WTC11 (cell line): ENCODE results near the gene AEBP2. TPM values are rescaled to one million over a fixed set of nuclear protein-coding genes. Genes with fewer than 3 reads are reported as not detected.

Experiments used
- ATAC-seq: fragments of 200-7000 bp; cut with Tn5 transposase; 2 replicates; pipeline ENCODE4 v1.10.0; 2021; ENCODE audit warnings: mild to moderate bottlenecking, moderate library complexity
- CTCF ChIA-PET: fragments of 300-600 bp; sonication (Branson Sonifier 250); formaldehyde crosslinking; loops from one replicate; lab custom pipeline; 2021; ENCODE audit warnings: antibody characterized with exemption; lab: Charles Lee
- POLR2A ChIA-PET: fragments of 350-600 bp; sonication (Branson Sonifier 250); formaldehyde crosslinking; loops from one replicate; lab custom pipeline; 2021; ENCODE audit warnings: antibody characterized with exemption; lab: Charles Lee
- DNase-seq: peaks from one replicate; pipeline ENCODE4 v3.0.0; 2021; ENCODE audit warnings: low spot score
- H3K27ac Mint-ChIP-seq: 2 replicates; pipeline ENCODE4 v1.8.0; 2021; ENCODE audit warnings: mixed read lengths
- H3K27me3 Mint-ChIP-seq: 2 replicates; pipeline ENCODE4 v1.8.0; 2021; ENCODE audit warnings: low read depth, mild to moderate bottlenecking, moderate library complexity, mixed read lengths
- H3K36me3 Mint-ChIP-seq: 2 replicates; pipeline ENCODE4 v1.8.0; 2021; ENCODE audit warnings: mixed read lengths
- H3K4me1 Mint-ChIP-seq: 2 replicates; pipeline ENCODE4 v1.8.0; 2022; ENCODE audit warnings: mixed read lengths
- H3K4me3 Mint-ChIP-seq: 2 replicates; pipeline ENCODE4 v1.8.0; 2021; ENCODE audit warnings: mild to moderate bottlenecking, moderate library complexity, mixed read lengths
- H3K9me3 Mint-ChIP-seq: 2 replicates; pipeline ENCODE4 v1.8.0; 2021; ENCODE audit warnings: mixed read lengths
- ESRRA ChIP-seq: sonication (generic); formaldehyde crosslinking; IDR thresholded peaks from 2 replicates; pipeline ENCODE4 v1.8.1; 2022; ENCODE audit warnings: mild to moderate bottlenecking, missing genetic modification reagents, borderline replicate concordance
- ETV6 ChIP-seq: sonication (generic); formaldehyde crosslinking; IDR thresholded peaks from 2 replicates; pipeline ENCODE4 v1.8.1; 2022; ENCODE audit warnings: mild to moderate bottlenecking, missing genetic modification reagents
- FOXJ3 ChIP-seq: sonication (generic); formaldehyde crosslinking; IDR thresholded peaks from 2 replicates; pipeline ENCODE4 v1.9.0; 2021; ENCODE audit warnings: missing genetic modification reagents, mild to moderate bottlenecking, borderline replicate concordance
- GRHL2 ChIP-seq: fragments of 250-450 bp; sonication (Bioruptor Pico); IDR thresholded peaks from 2 replicates; pipeline ENCODE4 v1.8.0; 2022; ENCODE audit warnings: mild to moderate bottlenecking, moderate library complexity; ENCODE audit not compliant: insufficient replicate concordance, severe bottlenecking
- GTF2I ChIP-seq: fragments of 250-450 bp; sonication (Bioruptor Pico); conservative IDR thresholded peaks from 2 replicates; pipeline ENCODE4 v1.4.0; 2021; ENCODE audit warnings: mild to moderate bottlenecking
- IRF2 ChIP-seq: sonication (generic); formaldehyde crosslinking; IDR thresholded peaks from 2 replicates; pipeline ENCODE4 v1.8.0; 2022; ENCODE audit warnings: low read depth, missing genetic modification reagents, borderline replicate concordance
- JUN ChIP-seq: sonication (generic); formaldehyde crosslinking; IDR thresholded peaks from 2 replicates; pipeline ENCODE4 v1.8.0; 2023; ENCODE audit warnings: mild to moderate bottlenecking, missing genetic modification reagents
- MXD4 ChIP-seq: fragments of 250-450 bp; sonication (Bioruptor Pico); IDR thresholded peaks from 2 replicates; pipeline ENCODE4 v1.8.0; 2021; ENCODE audit warnings: mild to moderate bottlenecking, moderate library complexity, borderline replicate concordance
- NR3C1 ChIP-seq: sonication (generic); formaldehyde crosslinking; conservative IDR thresholded peaks from 2 replicates; pipeline ENCODE4 v1.8.1; 2023; ENCODE audit warnings: low read depth, mild to moderate bottlenecking, missing genetic modification reagents
- OVOL2 ChIP-seq: fragments of 250-450 bp; sonication (Bioruptor Pico); IDR thresholded peaks from 2 replicates; pipeline ENCODE4 v1.9.0; 2021; ENCODE audit warnings: mild to moderate bottlenecking, borderline replicate concordance
- PRRX2 ChIP-seq: fragments of 250-450 bp; sonication (Bioruptor Pico); IDR thresholded peaks from 2 replicates; pipeline ENCODE4 v1.8.0; 2021; ENCODE audit warnings: mild to moderate bottlenecking
- ZNF317 ChIP-seq: sonication (generic); formaldehyde crosslinking; IDR thresholded peaks from 2 replicates; pipeline ENCODE4 v1.8.1; 2023; ENCODE audit warnings: low read depth, mild to moderate bottlenecking, moderate library complexity, missing genetic modification reagents, borderline replicate concordance
- ZNF396 ChIP-seq: fragments of 250-450 bp; sonication (Bioruptor Pico); IDR thresholded peaks from 2 replicates; pipeline ENCODE4 v1.8.0; 2021; ENCODE audit warnings: mild to moderate bottlenecking, moderate library complexity, borderline replicate concordance
- ZNF671 ChIP-seq: fragments of 250-450 bp; sonication (Bioruptor Pico); IDR thresholded peaks from 2 replicates; pipeline ENCODE4 v1.8.0; 2021; ENCODE audit warnings: mild to moderate bottlenecking
- total RNA-seq: library from RNA; stranded (reverse); gene quantifications from 3 replicates; pipeline ENCODE4 v1.2.3, GENCODE V29; 2021
- TF ChIP-seq, protein P1 (sequence below): fragments of 250-450 bp; sonication (Bioruptor Pico); IDR thresholded peaks from 2 replicates; pipeline ENCODE4 v1.8.0; 2021; ENCODE audit warnings: mild to moderate bottlenecking
- TF ChIP-seq, protein P2 (sequence below): sonication (generic); formaldehyde crosslinking; conservative IDR thresholded peaks from 2 replicates; pipeline ENCODE4 v1.8.1; 2023; ENCODE audit warnings: mild to moderate bottlenecking, low read depth, missing genetic modification reagents, moderate library complexity
- TF ChIP-seq, protein P3 (sequence below): fragments of 250-450 bp; sonication (Bioruptor Pico); IDR thresholded peaks from 2 replicates; pipeline ENCODE4 v1.9.0; 2021; ENCODE audit warnings: mild to moderate bottlenecking
- TF ChIP-seq, protein P4 (sequence below): sonication (generic); formaldehyde crosslinking; IDR thresholded peaks from 2 replicates; pipeline ENCODE4 v1.8.0; 2023; ENCODE audit warnings: missing genetic modification reagents, mild to moderate bottlenecking, borderline replicate concordance
- TF ChIP-seq, protein P5 (sequence below): fragments of 250-450 bp; sonication (Bioruptor Pico); IDR thresholded peaks from 2 replicates; pipeline ENCODE4 v2.1.2; 2022; ENCODE audit warnings: mild to moderate bottlenecking, moderate library complexity
- TF ChIP-seq, protein P6 (sequence below): sonication (generic); formaldehyde crosslinking; IDR thresholded peaks from 2 replicates; pipeline ENCODE4 v1.8.1; 2023; ENCODE audit warnings: mild to moderate bottlenecking, missing genetic modification reagents, moderate library complexity
- TF ChIP-seq, protein P7 (sequence below): sonication (generic); formaldehyde crosslinking; IDR thresholded peaks from 2 replicates; pipeline ENCODE4 v1.8.0; 2022; ENCODE audit warnings: mild to moderate bottlenecking, missing genetic modification reagents
- TF ChIP-seq, protein P8 (sequence below): sonication (generic); formaldehyde crosslinking; IDR thresholded peaks from 2 replicates; pipeline ENCODE4 v1.8.1; 2022; ENCODE audit warnings: low read depth, mild to moderate bottlenecking, moderate library complexity, missing genetic modification reagents, borderline replicate concordance

Gene AEBP2
- total RNA-seq, 1 experiment from 2014 or later = 65.9 TPM

DNA sequence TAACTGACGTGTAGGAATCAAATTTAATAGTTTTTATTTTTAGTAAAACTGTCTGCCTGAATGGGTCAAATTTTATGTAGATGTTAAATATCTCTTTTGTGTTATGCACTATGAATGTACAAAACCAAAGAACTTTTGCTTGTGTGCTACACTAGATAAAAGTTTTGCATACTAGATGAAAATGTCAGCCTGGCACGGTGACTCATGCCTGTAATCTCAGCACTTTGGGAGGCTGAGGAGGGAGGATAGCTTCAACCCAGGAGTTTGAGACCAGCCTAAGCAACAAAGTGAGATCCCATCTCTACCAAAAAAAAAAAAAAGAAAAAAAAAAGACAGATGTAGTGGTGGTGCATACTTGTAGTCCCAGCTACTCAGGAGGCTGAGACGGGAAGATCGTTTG lies 11.1 kb downstream of the AEBP2 start:
- H3K9me3 Mint-ChIP-seq = no peaks in the 10 kb centered on the region
- peaks cover 12% of the 10 kb centered on the region for H3K36me3 Mint-ChIP-seq
- DNase-seq (no peak), ATAC-seq (no peak)
- ChIA-PET POLR2A (no interaction called here), CTCF (no interaction called here)
- H3K27ac Mint-ChIP-seq = peak overlapping the region; percentile 35; the same call in 1 of the 2 replicates
- peaks cover 82% of the 10 kb centered on the region for H3K4me1 Mint-ChIP-seq
- H3K27me3 Mint-ChIP-seq = no peaks in the 10 kb centered on the region
- no peak for TF ChIP-seq NR3C1 (CRISPR knock-in tag)
- TF ChIP-seq ZNF396 (CRISPR knock-in tag) = no peak
- TF ChIP-seq, protein P1, sequence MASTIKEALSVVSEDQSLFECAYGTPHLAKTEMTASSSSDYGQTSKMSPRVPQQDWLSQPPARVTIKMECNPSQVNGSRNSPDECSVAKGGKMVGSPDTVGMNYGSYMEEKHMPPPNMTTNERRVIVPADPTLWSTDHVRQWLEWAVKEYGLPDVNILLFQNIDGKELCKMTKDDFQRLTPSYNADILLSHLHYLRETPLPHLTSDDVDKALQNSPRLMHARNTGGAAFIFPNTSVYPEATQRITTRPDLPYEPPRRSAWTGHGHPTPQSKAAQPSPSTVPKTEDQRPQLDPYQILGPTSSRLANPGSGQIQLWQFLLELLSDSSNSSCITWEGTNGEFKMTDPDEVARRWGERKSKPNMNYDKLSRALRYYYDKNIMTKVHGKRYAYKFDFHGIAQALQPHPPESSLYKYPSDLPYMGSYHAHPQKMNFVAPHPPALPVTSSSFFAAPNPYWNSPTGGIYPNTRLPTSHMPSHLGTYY = no peak
- no peak for TF ChIP-seq ZNF671 (CRISPR knock-in tag)
- TF ChIP-seq, protein P2, sequence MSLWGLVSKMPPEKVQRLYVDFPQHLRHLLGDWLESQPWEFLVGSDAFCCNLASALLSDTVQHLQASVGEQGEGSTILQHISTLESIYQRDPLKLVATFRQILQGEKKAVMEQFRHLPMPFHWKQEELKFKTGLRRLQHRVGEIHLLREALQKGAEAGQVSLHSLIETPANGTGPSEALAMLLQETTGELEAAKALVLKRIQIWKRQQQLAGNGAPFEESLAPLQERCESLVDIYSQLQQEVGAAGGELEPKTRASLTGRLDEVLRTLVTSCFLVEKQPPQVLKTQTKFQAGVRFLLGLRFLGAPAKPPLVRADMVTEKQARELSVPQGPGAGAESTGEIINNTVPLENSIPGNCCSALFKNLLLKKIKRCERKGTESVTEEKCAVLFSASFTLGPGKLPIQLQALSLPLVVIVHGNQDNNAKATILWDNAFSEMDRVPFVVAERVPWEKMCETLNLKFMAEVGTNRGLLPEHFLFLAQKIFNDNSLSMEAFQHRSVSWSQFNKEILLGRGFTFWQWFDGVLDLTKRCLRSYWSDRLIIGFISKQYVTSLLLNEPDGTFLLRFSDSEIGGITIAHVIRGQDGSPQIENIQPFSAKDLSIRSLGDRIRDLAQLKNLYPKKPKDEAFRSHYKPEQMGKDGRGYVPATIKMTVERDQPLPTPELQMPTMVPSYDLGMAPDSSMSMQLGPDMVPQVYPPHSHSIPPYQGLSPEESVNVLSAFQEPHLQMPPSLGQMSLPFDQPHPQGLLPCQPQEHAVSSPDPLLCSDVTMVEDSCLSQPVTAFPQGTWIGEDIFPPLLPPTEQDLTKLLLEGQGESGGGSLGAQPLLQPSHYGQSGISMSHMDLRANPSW (CRISPR knock-in tag) = no peak
- no peak for TF ChIP-seq OVOL2 (CRISPR knock-in tag)
- TF ChIP-seq, protein P3, sequence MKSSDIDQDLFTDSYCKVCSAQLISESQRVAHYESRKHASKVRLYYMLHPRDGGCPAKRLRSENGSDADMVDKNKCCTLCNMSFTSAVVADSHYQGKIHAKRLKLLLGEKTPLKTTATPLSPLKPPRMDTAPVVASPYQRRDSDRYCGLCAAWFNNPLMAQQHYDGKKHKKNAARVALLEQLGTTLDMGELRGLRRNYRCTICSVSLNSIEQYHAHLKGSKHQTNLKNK (CRISPR knock-in tag) = no peak
- no peak for TF ChIP-seq FOXJ3 (CRISPR knock-in tag)
- no peak for TF ChIP-seq ETV6
- TF ChIP-seq, protein P4, sequence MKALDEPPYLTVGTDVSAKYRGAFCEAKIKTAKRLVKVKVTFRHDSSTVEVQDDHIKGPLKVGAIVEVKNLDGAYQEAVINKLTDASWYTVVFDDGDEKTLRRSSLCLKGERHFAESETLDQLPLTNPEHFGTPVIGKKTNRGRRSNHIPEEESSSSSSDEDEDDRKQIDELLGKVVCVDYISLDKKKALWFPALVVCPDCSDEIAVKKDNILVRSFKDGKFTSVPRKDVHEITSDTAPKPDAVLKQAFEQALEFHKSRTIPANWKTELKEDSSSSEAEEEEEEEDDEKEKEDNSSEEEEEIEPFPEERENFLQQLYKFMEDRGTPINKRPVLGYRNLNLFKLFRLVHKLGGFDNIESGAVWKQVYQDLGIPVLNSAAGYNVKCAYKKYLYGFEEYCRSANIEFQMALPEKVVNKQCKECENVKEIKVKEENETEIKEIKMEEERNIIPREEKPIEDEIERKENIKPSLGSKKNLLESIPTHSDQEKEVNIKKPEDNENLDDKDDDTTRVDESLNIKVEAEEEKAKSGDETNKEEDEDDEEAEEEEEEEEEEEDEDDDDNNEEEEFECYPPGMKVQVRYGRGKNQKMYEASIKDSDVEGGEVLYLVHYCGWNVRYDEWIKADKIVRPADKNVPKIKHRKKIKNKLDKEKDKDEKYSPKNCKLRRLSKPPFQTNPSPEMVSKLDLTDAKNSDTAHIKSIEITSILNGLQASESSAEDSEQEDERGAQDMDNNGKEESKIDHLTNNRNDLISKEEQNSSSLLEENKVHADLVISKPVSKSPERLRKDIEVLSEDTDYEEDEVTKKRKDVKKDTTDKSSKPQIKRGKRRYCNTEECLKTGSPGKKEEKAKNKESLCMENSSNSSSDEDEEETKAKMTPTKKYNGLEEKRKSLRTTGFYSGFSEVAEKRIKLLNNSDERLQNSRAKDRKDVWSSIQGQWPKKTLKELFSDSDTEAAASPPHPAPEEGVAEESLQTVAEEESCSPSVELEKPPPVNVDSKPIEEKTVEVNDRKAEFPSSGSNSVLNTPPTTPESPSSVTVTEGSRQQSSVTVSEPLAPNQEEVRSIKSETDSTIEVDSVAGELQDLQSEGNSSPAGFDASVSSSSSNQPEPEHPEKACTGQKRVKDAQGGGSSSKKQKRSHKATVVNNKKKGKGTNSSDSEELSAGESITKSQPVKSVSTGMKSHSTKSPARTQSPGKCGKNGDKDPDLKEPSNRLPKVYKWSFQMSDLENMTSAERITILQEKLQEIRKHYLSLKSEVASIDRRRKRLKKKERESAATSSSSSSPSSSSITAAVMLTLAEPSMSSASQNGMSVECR = no peak
- no peak for TF ChIP-seq PRRX2 (CRISPR knock-in tag)
- no peak for TF ChIP-seq IRF2
- TF ChIP-seq, protein P5, sequence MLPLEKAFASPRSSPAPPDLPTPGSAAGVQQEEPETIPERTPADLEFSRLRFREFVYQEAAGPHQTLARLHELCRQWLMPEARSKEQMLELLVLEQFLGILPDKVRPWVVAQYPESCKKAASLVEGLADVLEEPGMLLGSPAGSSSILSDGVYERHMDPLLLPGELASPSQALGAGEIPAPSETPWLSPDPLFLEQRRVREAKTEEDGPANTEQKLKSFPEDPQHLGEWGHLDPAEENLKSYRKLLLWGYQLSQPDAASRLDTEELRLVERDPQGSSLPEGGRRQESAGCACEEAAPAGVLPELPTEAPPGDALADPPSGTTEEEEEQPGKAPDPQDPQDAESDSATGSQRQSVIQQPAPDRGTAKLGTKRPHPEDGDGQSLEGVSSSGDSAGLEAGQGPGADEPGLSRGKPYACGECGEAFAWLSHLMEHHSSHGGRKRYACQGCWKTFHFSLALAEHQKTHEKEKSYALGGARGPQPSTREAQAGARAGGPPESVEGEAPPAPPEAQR (CRISPR knock-in tag) = no peak
- TF ChIP-seq, protein P6, sequence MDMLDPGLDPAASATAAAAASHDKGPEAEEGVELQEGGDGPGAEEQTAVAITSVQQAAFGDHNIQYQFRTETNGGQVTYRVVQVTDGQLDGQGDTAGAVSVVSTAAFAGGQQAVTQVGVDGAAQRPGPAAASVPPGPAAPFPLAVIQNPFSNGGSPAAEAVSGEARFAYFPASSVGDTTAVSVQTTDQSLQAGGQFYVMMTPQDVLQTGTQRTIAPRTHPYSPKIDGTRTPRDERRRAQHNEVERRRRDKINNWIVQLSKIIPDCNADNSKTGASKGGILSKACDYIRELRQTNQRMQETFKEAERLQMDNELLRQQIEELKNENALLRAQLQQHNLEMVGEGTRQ (CRISPR knock-in tag) = no peak
- no peak overlapping the region for H3K4me3 Mint-ChIP-seq

DNA sequence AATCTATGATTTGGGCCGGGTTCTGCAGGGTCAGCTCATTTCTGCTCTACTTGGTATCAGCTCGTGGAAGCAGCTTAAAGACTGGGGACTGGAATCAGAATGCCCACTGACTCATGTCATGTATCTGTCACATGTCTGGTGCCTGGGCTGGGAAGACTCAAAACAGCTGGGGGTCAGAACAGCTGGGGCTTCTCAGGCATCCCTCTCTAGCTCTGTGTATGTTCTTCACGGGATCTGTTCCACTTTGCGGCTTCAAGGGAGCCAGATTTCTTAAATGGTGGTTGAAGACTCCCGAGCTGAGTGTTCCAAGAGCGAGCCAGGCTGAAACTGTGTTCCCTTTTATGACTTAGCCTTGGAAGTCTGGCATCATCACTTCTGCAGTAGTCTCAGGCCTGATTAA lies 11.9 kb downstream of the AEBP2 start:
- peak overlapping the region; percentile 78; the same call in 1 of the 2 replicates for H3K27ac Mint-ChIP-seq
- ATAC-seq = no peak
- CTCF ChIA-PET = interaction anchor here (1.5 kb wide), 1 partner anchor 41 kb away, joined by 4 read pairs; no protein-coding TSS in a partner anchor
- TF ChIP-seq, protein P7, sequence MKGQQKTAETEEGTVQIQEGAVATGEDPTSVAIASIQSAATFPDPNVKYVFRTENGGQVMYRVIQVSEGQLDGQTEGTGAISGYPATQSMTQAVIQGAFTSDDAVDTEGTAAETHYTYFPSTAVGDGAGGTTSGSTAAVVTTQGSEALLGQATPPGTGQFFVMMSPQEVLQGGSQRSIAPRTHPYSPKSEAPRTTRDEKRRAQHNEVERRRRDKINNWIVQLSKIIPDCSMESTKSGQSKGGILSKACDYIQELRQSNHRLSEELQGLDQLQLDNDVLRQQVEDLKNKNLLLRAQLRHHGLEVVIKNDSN (CRISPR knock-in tag) = no peak
- TF ChIP-seq, protein P8, sequence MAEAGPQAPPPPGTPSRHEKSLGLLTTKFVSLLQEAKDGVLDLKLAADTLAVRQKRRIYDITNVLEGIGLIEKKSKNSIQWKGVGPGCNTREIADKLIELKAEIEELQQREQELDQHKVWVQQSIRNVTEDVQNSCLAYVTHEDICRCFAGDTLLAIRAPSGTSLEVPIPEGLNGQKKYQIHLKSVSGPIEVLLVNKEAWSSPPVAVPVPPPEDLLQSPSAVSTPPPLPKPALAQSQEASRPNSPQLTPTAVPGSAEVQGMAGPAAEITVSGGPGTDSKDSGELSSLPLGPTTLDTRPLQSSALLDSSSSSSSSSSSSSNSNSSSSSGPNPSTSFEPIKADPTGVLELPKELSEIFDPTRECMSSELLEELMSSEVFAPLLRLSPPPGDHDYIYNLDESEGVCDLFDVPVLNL (CRISPR knock-in tag) = no peak
- TF ChIP-seq MXD4 (no peak), ESRRA (no peak), JUN (CRISPR knock-in tag) (no peak), GTF2I (CRISPR knock-in tag) (no peak), GRHL2 (CRISPR knock-in tag) (no peak), ZNF317 (CRISPR knock-in tag) (no peak)

More for the DNA sequence above, 11.9 kb downstream of the AEBP2 start:
- DNase-seq = no peak
- no peak overlapping the region for H3K4me3 Mint-ChIP-seq
- H3K36me3 Mint-ChIP-seq = peaks cover 12% of the 10 kb centered on the region
- POLR2A ChIA-PET = no interaction called here
- H3K9me3 Mint-ChIP-seq = no peaks in the 10 kb centered on the region
- peaks cover 83% of the 10 kb centered on the region for H3K4me1 Mint-ChIP-seq
- H3K27me3 Mint-ChIP-seq = no peaks in the 10 kb centered on the region
